ENCODE measurements around the gene GAREM1.

The GAREM1 gene

GRCh38 chr18:32286749-32287148 lies 183.9 kb downstream of the GAREM1 start:
- DNase-seq = no peak

- no peak for DNase-seq
These were observed 186.4 kb downstream of the GAREM1 start for GRCh38 chr18:32284284-32284683.

DNA sequence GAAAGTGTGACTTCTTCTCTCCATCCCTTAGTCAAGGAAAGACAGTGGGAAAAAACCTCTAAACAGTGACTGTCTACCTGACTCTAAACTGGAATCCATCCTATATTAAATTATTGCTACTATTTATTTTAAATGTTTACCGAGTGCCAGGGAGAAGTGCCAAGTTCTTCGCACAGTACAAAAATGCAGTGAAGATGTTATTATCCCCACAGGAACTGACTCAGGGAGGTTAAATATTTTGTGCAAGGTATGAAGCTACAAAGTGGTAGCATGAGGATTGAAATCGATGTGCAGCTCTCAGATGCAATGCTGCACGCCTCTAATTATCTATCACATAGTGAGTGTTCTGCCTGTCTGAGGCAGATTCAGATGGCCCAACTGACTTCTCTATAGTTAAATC lies 189.8 kb downstream of the GAREM1 start:
- DNase-seq = no peak

- no peak for DNase-seq
These were observed 190.4 kb downstream of the GAREM1 start for GRCh38 chr18:32280188-32280783.

DNA sequence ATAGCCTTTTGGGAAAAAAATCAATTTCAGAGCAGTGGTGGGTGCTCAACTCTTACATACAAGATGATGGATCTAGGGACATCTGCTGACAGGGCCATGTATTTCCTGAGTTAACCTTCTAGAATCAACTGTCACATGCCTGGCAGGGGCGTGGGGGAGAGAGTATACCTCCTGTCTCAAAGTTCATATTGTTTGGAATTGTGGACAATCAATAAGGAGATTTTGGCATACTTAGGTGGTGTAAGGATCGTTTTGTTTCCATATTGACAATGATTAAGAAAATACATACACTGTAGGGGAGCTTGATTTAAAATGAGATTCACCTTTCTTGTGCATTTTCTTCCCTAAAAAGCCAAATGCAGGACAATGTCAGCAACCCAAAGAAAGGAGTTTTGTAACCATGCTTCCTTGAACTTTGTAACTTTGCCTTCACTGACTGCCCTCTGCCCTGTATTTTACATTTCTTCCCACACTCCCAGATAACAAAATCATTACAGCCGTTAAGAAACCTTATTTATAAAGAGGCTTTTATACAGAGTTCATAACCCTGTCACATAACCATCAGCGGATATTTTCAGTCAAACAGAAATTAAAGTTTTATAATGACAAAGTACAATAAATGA lies 192.4 kb downstream of the GAREM1 start:
- no peak for DNase-seq

DNA sequence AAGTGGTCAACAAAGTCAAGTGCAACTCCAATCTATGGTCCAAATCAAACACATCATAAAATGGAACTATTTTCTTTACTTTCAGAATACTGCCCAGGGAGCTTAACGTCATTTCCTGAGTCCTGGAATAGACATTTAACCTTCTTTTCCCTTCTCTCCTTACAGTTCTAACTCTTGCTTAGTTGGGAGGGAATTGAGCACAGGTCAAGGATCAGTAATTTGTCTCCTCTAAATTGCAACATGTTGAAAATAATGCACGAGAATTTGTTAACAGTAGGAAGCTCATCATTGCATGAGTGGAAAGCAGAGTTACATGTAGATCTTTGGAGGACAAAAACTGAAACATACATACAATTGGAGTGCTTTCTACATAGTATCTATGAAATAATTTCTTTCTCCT lies 193.1 kb downstream of the GAREM1 start:
- DNase-seq = no peak

DNA sequence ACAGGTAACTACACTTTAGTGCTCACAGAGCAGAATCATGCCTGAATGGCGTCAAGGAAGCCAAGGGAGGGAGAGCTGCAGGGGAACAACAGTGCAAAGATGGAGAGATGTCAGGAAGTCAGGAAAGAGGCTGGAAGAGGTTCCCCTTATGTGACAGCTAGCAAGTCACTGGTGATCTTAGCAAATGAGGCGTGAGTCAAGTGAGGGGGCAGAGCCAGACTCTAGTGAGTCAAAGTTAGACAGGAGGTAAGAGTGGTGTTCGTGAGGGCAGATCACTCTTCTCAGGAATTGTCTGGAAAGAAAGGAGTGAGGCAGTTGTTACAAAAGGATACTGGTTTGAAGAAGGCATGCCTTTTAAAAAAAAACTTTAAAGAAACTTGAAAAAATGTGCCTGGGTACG lies 193.8 kb downstream of the GAREM1 start:
- no peak for DNase-seq

GRCh38 chr18:32276256-32276655 lies 194.4 kb downstream of the GAREM1 start:
- DNase-seq = no peak

- no peak for DNase-seq
These were observed 195.5 kb downstream of the GAREM1 start for GRCh38 chr18:32275221-32275620.

GRCh38 chr18:32274307-32274706 lies 196.4 kb downstream of the GAREM1 start:
- DNase-seq = no peak

DNA sequence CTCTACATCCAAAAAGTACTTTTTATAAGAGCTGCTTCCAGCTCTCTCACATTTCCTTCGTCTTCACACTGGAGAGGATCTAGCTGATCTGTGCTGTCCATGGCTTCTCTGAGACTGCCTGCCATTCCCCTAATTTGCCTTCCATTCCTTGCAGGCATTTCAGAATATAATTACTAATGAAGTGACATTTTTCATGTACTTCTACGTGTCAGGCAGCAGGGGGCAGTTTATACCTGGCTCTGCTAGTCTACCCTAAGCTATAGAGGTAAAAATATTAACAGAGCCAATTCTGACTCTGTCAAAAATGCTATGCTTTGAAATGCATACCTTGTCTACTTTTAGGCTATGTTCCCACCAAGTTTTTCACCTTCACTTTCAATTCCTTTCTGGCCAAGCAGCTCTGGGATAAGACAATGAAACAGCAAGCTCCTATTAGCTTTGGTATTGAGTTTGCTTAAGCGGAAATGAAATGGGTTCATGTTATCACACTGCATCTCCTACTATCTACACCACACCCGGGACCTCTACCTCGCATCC lies 198.9 kb downstream of the GAREM1 start:
- no peak for DNase-seq

- no peak for DNase-seq
These were observed 200.3 kb downstream of the GAREM1 start for GRCh38 chr18:32270341-32270740.

GRCh38 chr18:32267463-32267862 lies 203.2 kb downstream of the GAREM1 start:
- DNase-seq = no peak

DNA sequence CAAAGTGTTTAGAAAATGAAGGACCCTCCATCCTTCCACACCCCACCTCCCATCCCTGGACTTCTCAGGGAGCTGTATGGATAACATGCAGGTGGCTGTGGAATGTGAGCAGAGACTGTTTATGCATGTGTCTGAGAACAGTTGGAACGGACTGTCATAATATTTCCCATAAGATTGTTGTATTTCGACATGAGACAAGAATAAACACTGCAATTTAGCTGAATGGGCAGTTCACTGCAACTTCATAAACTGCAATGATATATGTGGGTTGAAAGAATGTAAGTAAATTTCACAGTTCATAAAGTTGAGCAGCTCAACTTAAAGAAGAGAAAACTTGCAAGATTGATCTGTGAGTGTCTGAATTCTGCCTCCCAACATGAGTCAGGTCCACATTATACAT lies 206.3 kb downstream of the GAREM1 start:
- no peak for DNase-seq

DNA sequence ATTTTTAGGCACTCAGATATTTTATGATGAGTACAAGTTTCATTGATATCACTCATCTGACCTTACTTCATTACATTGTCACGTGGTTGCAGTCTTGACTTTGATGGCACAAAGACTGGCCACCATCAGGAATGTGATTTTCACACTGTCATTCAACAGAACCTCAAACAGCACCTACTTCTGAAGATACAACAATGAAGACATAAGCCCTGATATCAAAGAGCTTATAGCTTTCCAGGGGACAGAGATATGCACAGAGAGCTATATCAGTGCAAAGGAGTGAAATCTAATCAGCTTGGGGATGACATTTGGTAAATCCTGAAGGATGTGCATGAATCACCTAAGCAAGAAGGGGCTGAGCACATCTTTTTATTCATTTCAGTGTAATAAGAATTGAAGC lies 208.6 kb downstream of the GAREM1 start:
- DNase-seq = no peak

DNA sequence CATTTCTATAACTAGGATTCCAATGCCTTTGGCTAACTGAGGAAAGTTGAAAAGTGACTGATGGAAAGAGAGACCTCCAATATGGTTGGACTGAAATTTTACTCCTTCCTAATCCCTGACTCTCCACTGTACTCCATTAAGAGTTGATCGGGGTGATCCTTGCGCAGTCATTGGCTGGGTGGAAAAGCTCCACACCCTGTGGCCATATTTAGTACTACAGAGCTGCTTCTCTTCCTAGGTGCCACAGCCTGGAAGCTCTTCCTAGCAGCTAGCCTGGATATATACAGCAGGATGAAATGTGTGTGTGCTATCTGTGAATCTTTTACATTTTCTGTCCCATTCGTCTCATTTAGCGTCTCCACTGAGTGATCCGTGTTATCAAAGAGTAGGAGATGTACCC lies 209.7 kb downstream of the GAREM1 start:
- no peak for DNase-seq

- DNase-seq = no peak
These were observed 211.1 kb downstream of the GAREM1 start for GRCh38 chr18:32259553-32259952.

DNA sequence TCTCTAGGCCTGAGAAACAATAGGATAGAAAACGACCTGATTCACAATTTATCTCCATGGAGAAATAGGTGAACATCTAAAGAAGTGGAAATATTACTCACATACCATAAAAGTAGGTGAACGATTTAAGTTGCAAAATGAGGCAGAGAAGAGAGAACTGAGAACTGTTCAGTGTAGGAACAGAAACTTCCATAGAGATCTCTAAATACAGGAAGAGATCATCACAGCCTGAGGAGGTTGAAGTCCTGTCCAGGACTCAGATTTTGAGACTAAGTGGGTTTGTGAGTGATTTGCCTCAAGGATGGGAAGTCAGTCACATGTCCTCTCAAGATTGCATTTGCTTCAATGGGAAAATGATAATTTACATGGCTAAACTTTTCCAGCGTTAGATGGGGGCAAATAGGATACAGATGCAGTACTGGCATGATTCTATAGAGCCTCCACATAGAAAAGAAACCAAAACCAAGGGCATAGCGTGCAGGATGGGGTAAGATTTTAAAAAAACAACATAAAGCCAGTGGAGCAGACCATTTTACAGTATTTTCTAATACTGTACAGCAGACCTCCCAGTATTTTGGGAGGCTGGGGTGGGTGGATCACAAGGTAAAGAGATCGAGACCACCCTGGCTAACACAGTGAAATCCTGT lies 212.0 kb downstream of the GAREM1 start:
- DNase-seq = no peak

DNA sequence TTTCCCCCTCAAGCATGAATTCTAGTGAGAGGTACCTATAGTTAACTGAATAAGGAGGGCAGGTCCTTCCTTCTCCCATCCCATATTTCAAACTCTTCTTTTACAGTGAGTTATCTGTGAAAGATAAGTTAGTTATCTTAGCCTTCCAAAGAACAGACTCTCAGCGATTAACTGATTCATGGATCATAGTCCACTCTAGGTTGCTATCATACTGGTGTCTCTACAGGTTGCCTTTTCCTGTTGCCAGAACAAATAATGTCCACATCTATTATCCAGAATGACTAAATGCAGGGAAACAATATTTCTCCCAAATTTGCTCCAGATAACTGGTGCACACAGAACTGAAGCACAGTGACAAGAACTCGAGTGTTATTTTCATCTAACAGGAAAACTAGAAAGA lies 212.5 kb downstream of the GAREM1 start:
- DNase-seq = no peak

GRCh38 chr18:32257084-32257785 lies 213.4 kb downstream of the GAREM1 start:
- DNase-seq = no peak

- DNase-seq = no peak
These were observed 215.1 kb downstream of the GAREM1 start for GRCh38 chr18:32255570-32255969.

DNA sequence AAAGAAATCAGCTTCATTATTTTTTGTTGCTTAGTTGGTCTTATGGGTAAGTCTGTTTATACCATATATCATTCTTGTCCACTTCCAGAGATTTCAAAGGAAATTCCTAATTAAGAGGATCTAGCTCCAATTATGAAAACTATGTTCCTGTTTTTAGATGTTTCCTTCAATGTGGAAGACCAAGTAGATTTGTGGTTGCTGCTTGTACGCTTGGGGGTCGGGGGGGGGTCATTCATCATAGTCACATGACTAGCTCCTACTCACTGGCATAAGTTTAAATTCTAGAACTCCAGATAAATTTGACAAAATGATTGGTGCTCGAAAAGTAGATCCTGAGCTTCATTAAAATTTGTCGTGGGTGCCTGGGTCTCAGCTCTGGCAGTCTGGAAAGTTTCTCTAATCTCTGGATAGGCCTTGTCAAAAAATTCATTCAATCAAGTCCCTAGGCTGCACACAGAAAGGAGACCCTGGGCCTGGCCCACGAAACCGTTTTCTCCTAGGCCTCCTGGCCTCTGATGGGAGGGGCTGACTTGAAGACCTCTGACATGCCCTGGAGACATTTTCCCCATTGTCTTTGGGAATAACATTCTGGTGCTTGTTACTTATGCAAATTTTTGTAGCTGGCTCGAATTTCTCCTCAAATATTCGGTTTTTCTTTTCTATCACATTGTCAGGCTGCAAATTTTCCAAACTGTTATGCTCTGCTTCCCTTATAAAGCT lies 218.4 kb downstream of the GAREM1 start:
- DNase-seq = no peak

DNA sequence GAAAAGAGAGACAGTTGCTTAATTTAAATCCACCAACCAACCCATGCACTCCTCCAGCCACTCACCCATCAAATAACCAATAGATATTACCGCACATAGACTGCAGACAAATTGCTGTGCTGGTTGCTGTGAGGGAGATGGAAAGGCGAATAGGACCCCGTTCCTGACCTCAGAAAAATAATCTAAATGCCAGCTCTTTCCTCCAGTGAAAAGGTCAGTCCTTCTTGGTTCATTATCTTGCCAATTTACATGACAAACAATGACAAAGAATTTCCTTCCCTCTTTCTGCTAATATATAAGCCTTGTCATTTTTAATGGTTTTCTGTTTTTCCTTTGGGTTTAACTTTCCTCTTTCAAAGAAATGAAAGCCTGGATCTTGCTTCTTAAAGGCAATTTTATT lies 219.2 kb downstream of the GAREM1 start:
- no peak for DNase-seq

Data from activated naive CD4-positive, alpha-beta T cell treated with Interleukin-2 at 50 U/mL for 16 hours (primary cell).